GM12873 (cell line): Measurements from ENCODE around the gene HOGA1.

Experiments
- CTCF ChIP-seq: IDR thresholded peaks from 2 replicates; pipeline ENCODE4 v1.5.1; 2012; ENCODE audit warnings: low read depth, mild to moderate bottlenecking, moderate library complexity, low read length, control low read depth; ENCODE audit not compliant: insufficient read depth; ENCODE audit errors: missing control alignments

The HOGA1 gene

GRCh38 chr10:97580421-97581367 lies 3.5 kb upstream of the HOGA1 start:
- no peak for TF ChIP-seq CTCF

GRCh38 chr10:97582169-97582568 lies 2.0 kb upstream of the HOGA1 start:
- no peak for TF ChIP-seq CTCF

- TF ChIP-seq CTCF: no peak
These were observed 713 bp upstream of the HOGA1 start for GRCh38 chr10:97583476-97583875.

GRCh38 chr10:97584798-97585438 lies 729 bp downstream of the HOGA1 start:
- TF ChIP-seq CTCF: no peak

- no peak for TF ChIP-seq CTCF
These were observed 1.2 kb downstream of the HOGA1 start for GRCh38 chr10:97585439-97585811.

GRCh38 chr10:97587183-97587582 lies 3.0 kb downstream of the HOGA1 start:
- TF ChIP-seq CTCF: no peak

- no peak for TF ChIP-seq CTCF
These were observed 5.3 kb downstream of the HOGA1 start, which contains the start of gene C10orf62 for GRCh38 chr10:97589479-97589878. C10orf62 (plus strand) TSS chr10:97589721; CDS start chr10:97589898, 177 bp downstream.
